NCI-H2029 (cell line): Measurements from ENCODE around the gene ATP5F1C.
"Not testable (repeated sequence)": the region's sequence is repeated elsewhere in the genome, so short reads cannot be mapped to it uniquely, and the experiment has no call there.

Source experiments
- DNase-seq: peaks from one replicate; lab custom pipeline; 2025; lab: John Stamatoyannopoulos, UW

ATP5F1C gene

GRCh38 chr10:7787857-7788638, at the start of gene ATP5F1C, which contains the start of gene KIN:
Gene ATP5F1C (plus strand): TSS chr10:7788177. CDS start chr10:7788208, 31 bp downstream.
Gene KIN (minus strand): TSS chr10:7787993. CDS start chr10:7787933, 60 bp downstream.
- peak; percentile 79 for DNase-seq

DNA sequence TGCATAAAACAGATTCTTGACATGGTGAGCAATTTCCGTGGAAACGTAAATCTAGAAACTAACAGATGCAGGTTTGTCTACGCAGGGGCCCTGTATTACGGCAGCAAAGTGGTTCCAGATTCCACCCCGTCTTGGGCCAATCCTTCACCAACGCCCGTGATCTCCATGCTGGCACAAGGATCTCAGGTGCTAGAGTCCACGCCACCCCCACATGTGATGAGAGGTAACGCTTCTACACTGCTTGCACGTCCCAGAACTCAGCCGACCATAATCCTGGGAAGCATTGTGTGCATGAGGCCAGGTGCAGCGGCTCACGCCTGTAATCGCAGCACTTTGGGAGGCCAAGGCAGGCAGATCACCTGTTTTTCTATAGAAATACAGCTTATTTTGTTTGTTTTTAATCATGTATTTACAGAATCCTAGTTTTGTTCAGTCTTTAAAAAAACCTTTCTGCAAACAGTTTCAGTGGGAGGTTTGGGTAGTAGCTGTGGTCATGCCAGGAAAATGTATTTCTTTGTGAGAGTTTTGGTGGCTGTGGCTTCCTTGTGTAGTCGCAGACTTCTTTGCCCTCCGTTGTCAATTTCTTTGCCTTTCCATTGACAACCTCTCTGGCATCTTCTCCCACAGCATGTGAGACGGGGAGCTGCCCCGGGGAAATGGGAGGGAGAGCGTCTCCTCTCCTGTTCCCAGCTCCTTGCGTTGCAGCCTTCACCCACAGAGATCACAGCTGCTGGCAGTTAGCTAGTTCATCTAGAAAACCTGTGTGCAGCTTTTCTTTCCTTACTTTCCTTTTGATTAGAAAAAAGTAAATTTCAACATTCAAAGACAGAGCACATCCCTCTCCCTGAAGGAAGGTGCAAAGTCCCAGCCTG, 49.2 kb upstream of the ATP5F1C start:
- no peak for DNase-seq

DNA sequence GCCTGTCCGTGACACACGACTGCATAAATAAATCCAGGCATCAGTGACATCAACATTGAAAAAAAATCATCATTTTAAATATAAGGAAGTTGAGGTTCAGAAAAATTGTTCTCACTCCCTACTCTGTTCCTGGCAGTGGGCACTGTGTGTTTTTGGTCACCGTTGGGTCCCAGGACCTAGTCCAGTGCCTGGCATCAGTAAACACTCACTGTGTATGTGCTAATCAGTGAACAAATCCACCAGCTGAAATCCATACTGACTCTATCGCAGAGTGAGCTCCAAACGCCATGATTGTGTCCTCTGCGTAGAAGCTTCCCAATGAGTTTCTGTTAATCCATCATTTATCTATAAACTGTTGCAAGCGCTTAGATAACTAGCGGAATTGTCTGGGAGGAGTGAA, 43.7 kb upstream of the ATP5F1C start:
- DNase-seq: no peak

GRCh38 chr10:7748637-7749036, 39.3 kb upstream of the ATP5F1C start:
- not testable (repeated sequence) for DNase-seq

DNA sequence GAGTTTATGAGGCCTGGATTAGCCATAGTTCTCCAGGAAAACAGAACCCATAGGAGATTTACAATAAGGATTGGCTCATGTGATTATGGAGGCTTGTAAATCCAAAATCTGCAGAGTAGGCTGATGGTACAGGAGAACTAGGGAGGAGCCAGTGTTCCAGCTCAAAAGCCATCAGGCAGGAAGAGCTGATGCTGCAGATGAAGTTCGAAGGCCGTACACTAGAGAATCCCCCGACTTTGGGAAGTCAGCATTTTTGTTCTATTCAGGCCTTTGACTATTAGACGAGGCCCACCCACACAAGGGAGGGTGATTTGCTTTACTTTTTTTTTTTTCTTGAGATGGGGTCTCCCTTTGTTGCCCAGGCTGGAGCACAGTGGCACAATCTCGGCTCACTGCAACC, 37.8 kb upstream of the ATP5F1C start:
- DNase-seq: no peak

- DNase-seq: no peak
Observed at GRCh38 chr10:7752251-7752650, 35.7 kb upstream of the ATP5F1C start.

DNA sequence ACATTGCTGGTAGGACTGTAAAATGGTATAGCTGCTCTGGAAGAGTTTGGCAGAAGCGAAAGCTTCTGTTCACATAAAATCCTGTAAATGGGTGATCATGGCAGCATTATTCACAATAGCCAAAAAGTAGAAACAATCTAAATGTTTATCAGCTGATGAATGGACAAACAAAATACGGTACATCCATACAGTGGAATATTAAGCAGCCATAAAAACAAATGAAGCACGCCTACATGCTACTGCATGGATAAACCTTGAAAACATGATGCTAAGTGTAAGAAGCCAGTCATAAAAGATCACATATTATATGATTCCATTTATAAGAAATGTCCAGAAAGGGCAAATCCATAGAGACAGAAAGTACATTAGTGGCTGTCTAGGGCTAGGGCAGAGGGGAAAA, 32.9 kb upstream of the ATP5F1C start:
- no peak for DNase-seq

GRCh38 chr10:7756360-7756992, 31.5 kb upstream of the ATP5F1C start:
- DNase-seq: peak; percentile 39

GRCh38 chr10:7763929-7764328, 24.0 kb upstream of the ATP5F1C start:
- no peak for DNase-seq

DNA sequence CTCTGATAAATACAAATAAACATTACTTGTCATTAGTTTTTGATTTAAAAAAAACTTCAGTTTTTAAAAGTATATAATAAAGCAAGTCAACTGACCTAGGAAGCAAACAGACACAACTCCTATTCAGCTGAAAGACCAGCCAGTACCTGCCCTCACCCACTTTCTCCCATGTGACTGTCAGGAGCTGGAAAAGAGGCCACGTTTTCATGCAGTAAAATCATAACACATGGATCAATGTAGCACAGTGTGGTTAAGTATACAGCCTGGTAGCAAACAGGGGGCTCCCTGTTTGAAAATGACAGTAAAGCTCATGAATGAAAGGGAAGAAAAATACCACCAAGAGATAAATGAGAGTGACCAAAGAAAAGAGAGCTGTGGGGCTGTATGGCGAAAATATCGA, 21.7 kb upstream of the ATP5F1C start:
- DNase-seq: no peak

GRCh38 chr10:7767209-7767608, 20.8 kb upstream of the ATP5F1C start:
- DNase-seq: no peak

- no peak for DNase-seq
Observed at GRCh38 chr10:7768417-7768816, 19.6 kb upstream of the ATP5F1C start.

- DNase-seq: peak; percentile 55
Observed at GRCh38 chr10:7773845-7774801, 13.9 kb upstream of the ATP5F1C start.

DNA sequence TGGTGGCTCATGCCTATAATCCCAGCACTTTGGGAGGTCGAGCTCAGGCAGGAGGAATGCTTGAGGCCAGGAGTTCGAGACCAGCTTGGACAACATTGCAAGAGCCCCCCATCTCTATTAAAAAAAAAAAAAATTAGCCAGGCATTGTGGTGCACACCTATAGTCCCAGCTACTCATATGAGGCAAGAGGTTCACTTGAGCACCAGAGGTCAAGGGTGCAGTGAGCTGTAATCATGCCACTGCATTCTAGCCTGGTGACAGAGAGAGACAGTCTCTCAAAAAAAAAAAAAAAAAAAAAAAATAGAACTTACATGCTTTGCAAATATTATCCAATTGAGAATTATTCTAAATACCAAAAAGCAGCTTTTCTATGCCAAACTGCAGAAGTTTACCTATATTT, 11.2 kb upstream of the ATP5F1C start:
- no peak for DNase-seq

DNA sequence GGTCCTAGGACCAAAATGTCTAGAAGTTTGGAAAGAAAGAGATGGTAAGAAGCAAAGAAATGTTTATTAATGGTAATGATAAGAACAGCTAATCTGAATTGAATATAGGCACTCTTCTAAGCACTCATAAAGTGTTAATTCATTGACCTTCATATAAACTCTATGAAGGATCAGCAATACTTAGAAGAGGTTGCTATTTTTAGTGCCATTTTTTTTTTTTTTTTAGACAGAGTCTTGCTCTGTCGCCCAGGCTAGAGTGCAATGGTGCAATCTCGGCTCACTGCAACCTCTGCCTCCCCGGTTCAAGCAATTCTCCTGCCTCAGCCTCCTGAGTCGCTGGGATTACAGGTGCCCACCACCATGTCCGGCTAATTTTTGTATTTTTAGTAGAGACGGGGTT, 5.8 kb upstream of the ATP5F1C start:
- not testable (repeated sequence) for DNase-seq

- no peak for DNase-seq
Observed at GRCh38 chr10:7786430-7786829, 1.5 kb upstream of the ATP5F1C start.

GRCh38 chr10:7787150-7787856, 674 bp upstream of the ATP5F1C start:
- no peak for DNase-seq

GRCh38 chr10:7788639-7789286, 786 bp downstream of the ATP5F1C start:
- DNase-seq: peak; percentile 4

GRCh38 chr10:7789390-7789789, 1.4 kb downstream of the ATP5F1C start:
- DNase-seq: peak; percentile 49

DNA sequence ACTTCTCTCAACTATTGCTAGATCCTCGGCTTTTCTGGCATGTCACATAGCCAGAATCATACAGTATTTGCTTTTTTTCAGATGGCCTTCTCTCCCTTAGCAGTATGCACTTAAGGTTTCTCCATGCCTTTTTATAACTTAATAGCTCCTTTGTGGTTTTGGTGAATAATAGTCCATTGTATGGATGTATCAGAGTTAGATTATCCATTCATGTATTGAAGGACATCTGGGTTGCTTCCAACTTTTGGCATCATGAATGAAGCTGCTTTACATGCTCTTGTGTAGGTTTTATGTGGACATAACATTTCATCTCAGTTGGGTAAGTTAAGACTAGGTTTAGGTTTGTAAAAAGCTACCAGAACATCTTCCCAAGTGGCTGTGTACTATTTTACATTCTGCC, 4.6 kb downstream of the ATP5F1C start:
- DNase-seq: no peak
